Fibroblast of skin of left biceps (primary cell): ENCODE data around the gene UBN2.
"Not testable (repeated sequence)": the region's sequence is repeated elsewhere in the genome, so short reads cannot be mapped to it uniquely, and the experiment has no call there.

ENCODE experiments used
- DNase-seq, 2 experiments: peaks; one replicate each; pipeline ENCODE4 v3.0.0-alpha.2; 2013; ENCODE audit warnings: low read depth in 2 of 2

The UBN2 gene

DNA sequence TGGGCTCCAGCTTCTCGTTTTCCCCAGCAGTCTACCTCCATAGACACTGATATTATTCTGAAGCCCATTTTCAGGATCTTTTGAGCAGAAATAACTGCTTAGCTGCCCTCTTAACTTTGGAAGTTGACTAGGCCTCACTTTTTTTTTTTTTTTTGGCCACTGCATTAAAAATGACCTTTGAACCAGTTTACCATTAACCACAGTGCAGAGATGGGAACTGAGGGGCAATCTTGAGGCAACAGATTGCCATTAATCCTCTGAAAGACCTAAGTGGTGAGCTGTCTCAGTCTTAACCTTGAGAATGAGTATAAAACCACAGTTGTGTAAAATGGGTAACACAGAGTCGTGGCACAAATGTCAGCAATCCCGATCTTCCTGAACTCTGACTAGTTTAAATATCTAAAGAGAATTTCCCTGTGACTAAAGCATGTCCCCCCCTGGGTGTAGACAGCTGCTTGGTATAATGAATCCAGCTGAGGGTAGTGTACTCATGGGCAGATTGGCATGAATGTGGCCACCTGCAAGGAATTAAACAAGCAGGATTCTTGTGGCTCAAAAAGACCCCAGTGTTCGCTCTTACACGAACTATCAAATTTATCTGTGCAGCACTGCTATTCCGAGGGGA lies 64.0 kb downstream of the UBN2 start:
- DNase-seq, result no peak

- no peak for DNase-seq
Observed at GRCh38 chr7:139297795-139298194, 66.8 kb downstream of the UBN2 start.

GRCh38 chr7:139299296-139299695 lies 68.3 kb downstream of the UBN2 start:
- no peak for DNase-seq

DNA sequence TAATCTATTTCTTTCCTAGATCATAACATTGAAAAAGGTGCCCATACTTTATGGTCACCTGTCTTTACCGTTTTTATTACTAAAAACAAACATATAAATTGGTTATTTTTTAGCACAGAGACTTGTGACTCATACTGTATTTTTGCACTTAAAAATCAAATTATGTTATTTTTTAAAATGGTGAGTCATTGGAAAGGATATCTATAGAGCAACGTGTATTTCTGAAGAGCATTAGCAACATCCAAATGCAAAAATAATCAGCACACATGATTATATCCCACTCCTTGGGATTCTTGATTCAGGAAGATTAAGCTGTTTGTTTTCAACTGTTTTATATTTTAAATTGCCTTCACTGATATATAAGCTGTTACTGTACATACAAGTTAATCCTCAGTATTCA lies 69.4 kb downstream of the UBN2 start:
- no peak for DNase-seq

GRCh38 chr7:139304517-139304916 lies 73.5 kb downstream of the UBN2 start:
- DNase-seq, result no peak

DNA sequence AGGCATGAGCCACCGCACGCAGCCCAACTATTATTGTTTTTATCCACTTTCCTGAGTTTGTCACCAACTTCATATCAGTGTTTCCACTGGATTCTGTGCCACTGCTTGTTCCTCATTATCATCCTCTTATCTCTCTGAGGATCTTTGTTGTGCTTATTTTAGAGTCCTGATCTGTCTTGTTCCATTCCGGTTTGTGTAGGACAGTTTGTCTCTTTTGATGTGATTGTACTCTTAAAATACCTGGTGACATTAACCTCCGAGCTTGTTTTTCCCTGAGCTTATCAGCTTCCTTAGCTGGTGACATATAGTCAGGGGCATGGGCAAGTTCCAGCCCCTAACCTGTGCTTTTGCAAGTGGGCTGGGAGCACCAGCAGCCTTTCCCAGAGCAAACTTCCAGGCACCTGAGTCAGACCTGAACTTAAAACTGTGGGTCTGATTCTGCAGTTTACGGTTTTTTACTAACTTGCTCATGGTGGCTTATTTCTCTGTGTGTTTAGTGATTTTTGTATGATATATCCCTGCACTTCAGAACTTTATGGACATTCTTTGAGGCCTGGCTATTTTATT lies 87.0 kb downstream of the UBN2 start:
- no peak for DNase-seq

DNA sequence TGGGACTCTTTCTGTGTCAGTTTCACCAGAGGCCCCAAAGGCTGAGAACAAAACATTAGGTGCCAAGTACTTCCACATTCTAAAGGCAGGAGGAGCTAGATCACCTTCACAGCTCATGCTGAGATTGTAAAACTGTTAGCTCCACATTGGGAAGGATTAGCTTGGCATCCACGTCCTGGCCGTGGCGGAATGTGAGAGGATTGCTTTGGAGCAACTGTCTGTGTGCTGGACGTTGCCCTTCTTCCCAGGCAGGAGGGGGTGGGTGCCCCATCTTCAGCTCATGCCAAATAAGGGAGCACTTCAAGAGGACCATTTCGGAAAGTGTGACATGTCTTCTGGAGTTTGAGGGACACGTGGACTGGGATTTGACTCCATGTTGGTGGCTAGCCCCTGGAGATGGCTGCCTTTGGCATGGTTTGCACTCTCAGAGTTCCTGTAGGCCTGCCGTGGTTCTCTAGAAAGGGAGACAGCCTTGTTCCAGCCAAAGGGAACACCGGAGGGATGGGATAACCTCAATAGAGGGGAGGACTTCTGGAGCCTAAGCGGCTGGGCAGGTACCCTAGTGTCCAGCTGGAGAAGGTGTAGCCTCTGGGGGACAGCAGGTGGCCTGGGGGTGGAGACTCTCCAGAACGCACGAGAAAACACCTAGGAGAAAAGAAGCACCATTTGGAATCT lies 90.2 kb downstream of the UBN2 start:
- no peak for DNase-seq

DNA sequence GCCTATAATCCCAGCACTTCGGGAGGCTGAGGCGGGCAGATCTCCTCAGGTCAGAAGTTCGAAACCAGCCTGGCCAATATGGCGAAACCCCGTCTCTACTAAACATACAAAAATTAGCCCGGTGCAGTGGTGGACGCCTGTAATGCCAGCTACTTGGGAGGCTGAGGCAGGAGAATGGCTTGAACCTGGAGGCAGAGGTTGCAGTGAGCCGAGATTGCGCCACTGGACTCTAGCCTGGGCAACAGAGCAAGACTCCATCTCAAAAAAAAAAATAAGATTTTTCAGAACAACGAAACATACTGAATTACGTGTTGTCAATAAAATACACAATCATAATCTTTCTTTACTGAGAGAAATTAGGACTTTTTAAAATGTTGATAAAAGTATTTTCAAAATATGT lies 93.7 kb downstream of the UBN2 start:
- not testable (repeated sequence) for DNase-seq

DNA sequence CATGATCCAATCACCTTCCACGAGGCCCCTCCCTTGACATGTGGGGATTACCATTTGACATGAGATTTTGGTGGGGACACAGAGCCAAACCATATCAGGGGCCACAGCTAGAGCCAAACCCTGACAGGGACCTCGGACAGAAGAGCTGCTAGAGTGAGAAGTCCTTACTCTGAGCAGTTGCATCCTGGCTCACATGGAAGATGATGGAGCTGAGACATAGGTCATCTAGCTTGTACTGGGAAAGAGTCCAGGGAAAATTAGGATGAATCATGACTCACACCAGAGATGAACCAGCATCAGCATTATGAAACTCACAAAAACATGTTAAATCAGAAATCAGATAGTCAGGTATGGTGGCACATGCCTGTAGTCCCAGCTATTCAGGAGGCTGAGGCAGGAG lies 97.3 kb downstream of the UBN2 start:
- DNase-seq, result peak; percentile 57 to 66

GRCh38 chr7:139329119-139329518 lies 98.1 kb downstream of the UBN2 start:
- no peak for DNase-seq

DNA sequence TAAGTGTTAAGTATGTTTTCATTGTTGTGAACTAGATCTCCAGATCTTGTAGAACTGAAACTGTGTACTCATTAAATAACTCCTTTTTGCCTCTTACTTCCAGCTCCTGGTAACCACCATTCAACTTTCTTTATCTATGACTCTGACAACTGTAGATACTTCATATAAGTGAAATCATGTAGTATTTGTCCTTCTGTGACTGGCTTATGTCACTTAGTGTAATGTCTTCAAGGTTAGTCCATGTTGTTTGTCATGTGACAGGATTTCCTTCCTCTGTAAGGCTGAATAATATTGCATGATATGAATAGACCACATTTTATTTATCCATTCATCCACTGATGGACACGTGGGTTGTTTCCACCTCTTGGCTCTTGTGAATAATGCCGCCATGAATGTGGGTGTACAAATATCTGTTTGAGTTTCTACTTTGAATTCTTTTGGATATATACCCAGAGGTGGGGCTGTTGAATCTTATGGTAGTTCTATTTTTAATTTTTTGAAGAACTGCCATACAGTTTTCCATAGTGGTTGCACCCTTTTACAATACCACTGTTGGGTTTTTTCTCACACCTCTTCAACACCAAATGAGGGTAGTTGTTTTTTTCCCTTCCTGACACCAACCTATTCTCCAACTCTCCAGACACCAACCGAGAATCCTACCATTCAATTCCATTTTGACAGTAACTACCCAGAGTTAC lies 99.4 kb downstream of the UBN2 start:
- DNase-seq, result no peak

DNA sequence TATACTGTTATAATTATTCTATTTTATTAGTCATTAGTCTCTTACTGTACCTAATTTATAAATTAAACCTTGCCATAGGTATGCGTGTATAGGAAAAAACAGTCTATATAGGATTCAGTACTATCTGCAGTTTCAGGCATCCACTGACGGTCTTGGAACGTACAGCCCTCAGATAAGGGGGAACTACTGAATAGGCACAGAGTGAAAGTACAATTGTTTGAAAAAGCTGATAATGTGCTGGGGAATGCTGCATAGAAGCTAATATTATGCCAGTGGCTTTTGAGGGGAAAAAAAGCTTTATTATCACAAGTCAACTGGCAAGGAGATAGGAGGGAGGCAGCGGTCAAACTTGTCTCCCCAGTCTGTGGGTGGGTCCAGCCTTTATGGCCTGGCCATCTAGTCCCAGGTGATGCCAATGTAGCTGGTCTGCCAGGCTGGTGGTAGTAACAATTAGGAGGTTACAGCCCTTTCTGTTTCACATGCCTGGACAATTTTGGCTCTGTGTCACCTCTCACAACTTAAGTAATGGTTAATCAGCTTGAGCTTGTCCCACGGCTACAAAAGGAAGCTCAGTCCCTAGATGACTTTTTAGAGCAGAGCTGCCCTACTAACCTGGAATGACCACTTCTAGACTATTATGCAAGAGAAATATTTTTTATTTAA lies 101.8 kb downstream of the UBN2 start:
- DNase-seq, result no peak

- not testable (repeated sequence) for DNase-seq
Observed at GRCh38 chr7:139333443-139333842, 102.4 kb downstream of the UBN2 start.

DNA sequence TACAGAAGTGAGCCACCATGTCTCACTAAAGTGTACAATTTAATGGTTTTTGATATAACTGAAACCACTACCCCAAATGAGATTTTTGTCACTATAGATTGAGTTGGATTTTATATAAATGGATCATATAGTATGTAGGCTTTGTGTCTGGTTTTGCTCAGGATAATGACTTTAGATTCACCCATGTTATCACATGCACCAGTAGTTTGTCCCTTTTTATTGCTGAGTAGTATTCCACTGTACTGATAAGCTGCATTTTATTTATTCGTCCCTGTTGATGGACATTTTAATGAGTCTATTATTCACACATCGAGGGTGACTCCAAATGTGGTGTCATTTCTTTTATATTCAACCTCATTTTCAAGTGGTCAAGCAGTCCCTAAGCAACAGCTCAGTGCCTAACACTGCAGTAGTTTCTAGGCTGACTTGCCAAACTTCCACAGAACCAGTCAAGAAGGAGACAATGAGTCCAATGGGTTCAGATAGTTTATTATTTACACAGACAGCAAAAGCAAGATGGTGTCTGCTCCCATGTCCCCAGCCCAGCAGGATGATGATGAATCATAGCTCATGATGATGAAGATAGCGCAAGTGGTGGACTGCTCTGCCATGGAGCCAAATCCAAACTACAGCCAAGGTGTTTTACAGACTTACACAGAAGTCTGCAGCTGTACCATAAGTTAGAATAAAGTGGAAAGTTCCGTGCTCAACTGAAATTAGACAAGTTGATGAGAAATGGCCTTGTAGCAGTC lies 103.5 kb downstream of the UBN2 start:
- DNase-seq, result no peak

DNA sequence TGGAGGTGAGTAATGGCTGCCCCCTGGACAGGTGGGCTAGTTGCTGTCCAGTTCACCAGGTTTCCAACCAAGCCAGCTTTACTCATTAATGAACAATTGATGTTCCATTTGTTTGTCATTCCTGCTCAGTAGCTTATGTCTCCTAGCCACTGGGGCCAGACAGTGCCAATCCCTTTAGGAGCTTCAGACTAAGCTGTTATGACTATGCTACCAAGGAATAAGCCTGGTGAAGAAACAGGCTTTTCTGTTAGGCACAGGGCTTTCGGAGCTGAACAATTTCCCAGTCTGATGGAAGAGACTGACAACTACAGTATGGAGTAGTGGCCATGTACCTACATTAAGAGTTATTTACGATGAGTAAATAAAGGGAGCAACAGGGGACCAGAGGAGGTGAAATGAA lies 108.0 kb downstream of the UBN2 start:
- DNase-seq, result no peak

DNA sequence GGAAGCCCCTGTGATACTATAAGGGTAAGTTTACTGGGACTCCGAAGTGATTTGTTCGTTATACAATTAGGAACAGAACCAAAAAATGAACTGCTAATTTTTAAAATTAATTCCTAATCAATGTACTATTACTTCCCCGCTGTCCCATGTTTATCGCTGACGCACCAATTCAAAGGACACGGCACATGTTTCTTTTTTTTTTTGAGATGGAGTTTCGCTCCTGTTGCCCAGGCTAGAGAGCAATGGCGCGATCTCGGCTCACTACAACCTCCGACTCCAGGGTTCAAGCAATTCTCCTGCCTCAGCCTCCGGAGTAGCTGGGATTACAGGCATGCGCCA lies 108.6 kb downstream of the UBN2 start:
- DNase-seq, result no peak

GRCh38 chr7:139340037-139340807 lies 109.2 kb downstream of the UBN2 start:
- DNase-seq, result peak; percentile 99

DNA sequence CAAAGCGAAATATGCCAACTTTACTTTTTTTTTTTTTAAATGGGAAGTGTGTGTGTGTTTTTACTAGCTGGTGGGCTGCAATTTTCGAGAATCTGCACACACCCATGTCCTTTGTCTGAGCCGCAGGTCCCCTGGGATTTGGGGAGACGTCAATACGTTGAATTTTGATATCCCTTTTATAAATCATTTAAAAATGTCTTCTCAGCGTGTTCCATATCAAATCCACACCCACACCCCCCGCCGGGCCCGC lies 109.7 kb downstream of the UBN2 start:
- no peak for DNase-seq

DNA sequence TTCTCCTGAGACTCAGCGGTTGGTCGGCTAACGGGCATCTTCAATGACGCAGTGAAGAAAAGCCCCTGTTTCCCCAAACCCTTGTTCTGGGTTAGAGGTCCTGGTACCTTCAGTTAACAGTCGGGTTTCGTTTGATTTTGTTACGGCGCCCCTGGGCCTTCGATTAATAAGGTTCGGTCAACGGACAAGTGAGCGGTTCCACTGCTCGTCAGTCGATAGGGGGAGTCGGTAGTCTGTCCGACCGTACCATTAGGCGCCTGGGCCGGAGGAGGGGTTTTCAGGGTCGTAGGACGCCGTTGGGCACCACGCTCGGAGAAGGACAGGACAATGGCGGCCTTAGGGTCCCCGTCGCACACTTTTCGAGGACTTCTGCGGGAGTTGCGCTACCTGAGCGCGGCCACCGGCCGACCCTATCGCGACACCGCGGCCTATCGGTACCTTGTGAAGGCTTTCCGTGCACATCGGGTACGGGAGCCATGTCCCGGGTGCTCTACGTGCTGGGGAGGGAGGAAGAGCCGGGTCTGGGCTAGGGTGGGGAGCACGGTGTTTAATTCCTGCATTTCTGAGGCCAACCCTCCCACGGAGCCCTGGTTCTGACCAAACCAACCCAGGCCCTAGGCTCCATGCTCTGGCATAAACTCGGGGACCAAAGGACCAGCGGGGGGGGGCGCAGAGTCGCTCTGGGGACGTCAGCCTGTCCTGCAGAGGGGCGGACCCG lies 110.2 kb downstream of the UBN2 start, which contains the start of gene FMC1:
Gene FMC1 (plus strand): TSS at position 280 of the 718 bp plus-strand sequence. CDS start 48 bp downstream, at position 328.
- peak; percentile 83 for DNase-seq

- no peak for DNase-seq
Observed at GRCh38 chr7:139341776-139342226, 110.8 kb downstream of the UBN2 start.
